ENCODE measurements around the gene SLC2A4RG. TPM values are rescaled to one million over a fixed set of nuclear protein-coding genes. Genes with fewer than 3 reads are reported as not detected.

SLC2A4RG gene
- total RNA-seq, 3 donors from 2014 or later (not counting 1 experiment from before 2014, with no cell fraction given) = 90.4 to 100 (median 95.5) TPM

GRCh38 chr20:63754008-63754407, 14.4 kb downstream of the SLC2A4RG start:
- no peak overlapping the region for H3K4me3 Mint-ChIP-seq
- no peak overlapping the region for H3K4me3 ChIP-seq (ENCODE audit: low read length)
- ATAC-seq (peak in 1 of 3 donors; percentile 46), DNase-seq (no peak)
- no peaks in the 10 kb centered on the region for H3K9me3 Mint-ChIP-seq
- H3K4me1 ChIP-seq (ENCODE audit: control insufficient read depth, insufficient read depth, low read length) = peaks cover 35% of the 10 kb centered on the region
- intact Hi-C loops (cut with micrococcal nuclease) = loop anchor here (5.0 kb wide), 1 partner anchor 127 kb away; the partner anchor contains the start of gene GMEB2
- peaks cover 17 to 52% of the 10 kb centered on the region in 2 donors for H3K4me1 Mint-ChIP-seq
- WGBS (ENCODE audit: insufficient coverage) = 92% methylated on average over 16 of the region's 16 CpGs
- peak overlapping the region in 1 of 2 donors; percentile 73 for H3K27ac Mint-ChIP-seq
- no peaks in the 10 kb centered on the region for H3K27me3 ChIP-seq (ENCODE audit: control insufficient read depth, insufficient read depth, low read length)
- H3K27me3 Mint-ChIP-seq (ENCODE audit: low read depth in 2 of 2) = no peaks in the 10 kb centered on the region
- no peak for TF ChIP-seq CTCF (IDR thresholded peaks at IDR 0.05)
- H3K9me3 ChIP-seq (ENCODE audit: control insufficient read depth, insufficient read depth, low read length) = no peaks in the 10 kb centered on the region
- no peak overlapping the region for H3K27ac ChIP-seq (ENCODE audit: low read length)
- H3K36me3 Mint-ChIP-seq = no peaks in the 10 kb centered on the region
- H3K36me3 ChIP-seq (ENCODE audit: control insufficient read depth, insufficient read depth, low read length) = no peaks in the 10 kb centered on the region

GRCh38 chr20:63755933-63756647, 16.5 kb downstream of the SLC2A4RG start:
- Histone ChIP-seq H3K4me3 (ENCODE audit: low read length) (no peak overlapping the region), H3K4me1 (ENCODE audit: control insufficient read depth, insufficient read depth, low read length) (peaks cover 19% of the 10 kb centered on the region), H3K36me3 (ENCODE audit: control insufficient read depth, insufficient read depth, low read length) (no peaks in the 10 kb centered on the region), H3K27me3 (ENCODE audit: control insufficient read depth, insufficient read depth, low read length) (no peaks in the 10 kb centered on the region), H3K27ac (ENCODE audit: low read length) (no peak overlapping the region), H3K9me3 (ENCODE audit: control insufficient read depth, insufficient read depth, low read length) (no peaks in the 10 kb centered on the region)
- TF ChIP-seq CTCF (IDR thresholded peaks at IDR 0.05) = no peak
- ATAC-seq (no peak), DNase-seq (no peak)
- H3K4me3 Mint-ChIP-seq = no peak overlapping the region
- H3K9me3 Mint-ChIP-seq = no peaks in the 10 kb centered on the region
- H3K27me3 Mint-ChIP-seq (ENCODE audit: low read depth in 2 of 2) = no peaks in the 10 kb centered on the region
- H3K36me3 Mint-ChIP-seq = no peaks in the 10 kb centered on the region
- intact Hi-C loops (cut with micrococcal nuclease) = no loop called here
- WGBS (ENCODE audit: insufficient coverage) = 89% methylated on average over 18 of the region's 18 CpGs
- peak overlapping the region; percentile 5 to 73 for H3K27ac Mint-ChIP-seq
- peaks cover 17 to 50% of the 10 kb centered on the region in 2 donors for H3K4me1 Mint-ChIP-seq

- H3K9me3 Mint-ChIP-seq = no peaks in the 10 kb centered on the region
- no peak for TF ChIP-seq CTCF (IDR thresholded peaks at IDR 0.05)
- H3K27me3 Mint-ChIP-seq (ENCODE audit: low read depth in 2 of 2) = no peaks in the 10 kb centered on the region
- no peak overlapping the region for H3K4me3 Mint-ChIP-seq
- DNase-seq (peak in 1 of 2 donors; percentile 59), ATAC-seq (peak; percentile 66 to 80 (median 76))
- no peaks in the 10 kb centered on the region for H3K36me3 Mint-ChIP-seq
- Histone ChIP-seq H3K27me3 (ENCODE audit: control insufficient read depth, insufficient read depth, low read length) (no peaks in the 10 kb centered on the region), H3K9me3 (ENCODE audit: control insufficient read depth, insufficient read depth, low read length) (no peaks in the 10 kb centered on the region), H3K36me3 (ENCODE audit: control insufficient read depth, insufficient read depth, low read length) (no peaks in the 10 kb centered on the region), H3K27ac (ENCODE audit: low read length) (no peak overlapping the region), H3K4me1 (ENCODE audit: control insufficient read depth, insufficient read depth, low read length) (peaks cover 14% of the 10 kb centered on the region), H3K4me3 (ENCODE audit: low read length) (no peak overlapping the region)
- H3K27ac Mint-ChIP-seq = peak overlapping the region; percentile 5 to 73
- H3K4me1 Mint-ChIP-seq = peaks cover 17 to 47% of the 10 kb centered on the region in 2 donors
- intact Hi-C loops (cut with micrococcal nuclease) = no loop called here
- 25% methylated on average over 8 of the region's 8 CpGs for WGBS (ENCODE audit: insufficient coverage)
These were observed 17.0 kb downstream of the SLC2A4RG start for GRCh38 chr20:63756648-63756991.

- H3K4me3 Mint-ChIP-seq = no peak overlapping the region
- H3K9me3 Mint-ChIP-seq = no peaks in the 10 kb centered on the region
- no peaks in the 10 kb centered on the region for H3K27me3 Mint-ChIP-seq (ENCODE audit: low read depth in 2 of 2)
- Histone ChIP-seq H3K4me1 (ENCODE audit: control insufficient read depth, insufficient read depth, low read length) (peaks cover 9% of the 10 kb centered on the region), H3K36me3 (ENCODE audit: control insufficient read depth, insufficient read depth, low read length) (no peaks in the 10 kb centered on the region), H3K4me3 (ENCODE audit: low read length) (no peak overlapping the region), H3K9me3 (ENCODE audit: control insufficient read depth, insufficient read depth, low read length) (no peaks in the 10 kb centered on the region), H3K27me3 (ENCODE audit: control insufficient read depth, insufficient read depth, low read length) (no peaks in the 10 kb centered on the region), H3K27ac (ENCODE audit: low read length) (no peak overlapping the region)
- H3K27ac Mint-ChIP-seq = peak overlapping the region; percentile 17 to 42
- peaks cover 17 to 43% of the 10 kb centered on the region in 2 donors for H3K4me1 Mint-ChIP-seq
- intact Hi-C loops (cut with micrococcal nuclease) = no loop called here
- no peaks in the 10 kb centered on the region for H3K36me3 Mint-ChIP-seq
- 79% methylated on average over 5 of the region's 7 CpGs for WGBS (ENCODE audit: insufficient coverage)
- no peak for ATAC-seq
- DNase-seq = no peak
- TF ChIP-seq CTCF (IDR thresholded peaks at IDR 0.05) = no peak
These were observed 18.6 kb downstream of the SLC2A4RG start for GRCh38 chr20:63758152-63758551.

Measured in natural killer cell (primary cell).